ENCODE data around the gene CEACAM6. TPM values are rescaled to one million over a fixed set of nuclear protein-coding genes. Genes with fewer than 3 reads are reported as not detected.
A peak's percentile ranks its signal among the peaks of the same experiment; 100 is the strongest.

CEACAM6 gene
- total and polyA plus RNA-seq, 2 of the 13 experiments (the other 11 are each of a cell fraction or from before 2014, with no cell fraction given), result not detected

GRCh38 chr19:41746593-41747227, 8.6 kb upstream of the CEACAM6 start:
- in situ Hi-C loops (cut with HindIII; ENCODE audit: extremely low pct_ligation_motif_present, low pct_unique_long_range_greater_than_20kb) (no loop called here), intact Hi-C loops (cut with micrococcal nuclease; ENCODE audit: unreplicated experiment) (loop anchor here (2.0 kb wide), 1 partner anchor 40 kb away; no protein-coding TSS in a partner anchor)
- Histone ChIP-seq H2AFZ (ENCODE audit: low read length) (no peak overlapping the region), H3K4me3 (replicated peaks in 1 of 3; ENCODE audit: insufficient read depth in 1 of 3, low read depth in 2 of 3, low read length in 3 of 3) (no peak overlapping the region), H3K9me3 (ENCODE audit: low read length) (no peaks in the 10 kb centered on the region), H3K4me2 (ENCODE audit: low read depth, low read length) (no peak overlapping the region), H3K4me1 (ENCODE audit: insufficient read depth, low read length) (no peaks in the 10 kb centered on the region), H3K36me3 (replicated peaks in 1 of 2; ENCODE audit: control insufficient read depth in 1 of 2, insufficient read depth in 2 of 2, low read length in 2 of 2) (no peaks in the 10 kb centered on the region), H3K9ac (ENCODE audit: insufficient read depth, low read depth, low read length) (no peak overlapping the region), H3K27me3 (ENCODE audit: control insufficient read depth in 1 of 2, insufficient read depth in 2 of 2, low read length in 2 of 2) (peaks cover 0 to 18% of the 10 kb centered on the region in 2 experiments; a peak in 1 of 5 replicates), H4K20me1 (ENCODE audit: insufficient read depth, low read length) (no peaks in the 10 kb centered on the region), H3K79me2 (ENCODE audit: insufficient read depth, low read length) (no peaks in the 10 kb centered on the region), H3K27ac (ENCODE audit: extremely low read length, insufficient read depth, low read length) (no peak overlapping the region)
- DNase-seq (ENCODE audit: low spot score), result peak; percentile 29
- TF ChIP-seq STAG1 (CRISPR knock-in tag; IDR thresholded peaks at IDR 0.05) (peak; percentile 50), SCMH1 (CRISPR knock-in tag; IDR thresholded peaks at IDR 0.05; ENCODE audit: borderline replicate concordance) (no peak), SIX1 (CRISPR knock-in tag; IDR thresholded peaks at IDR 0.05; ENCODE audit: borderline replicate concordance) (no peak), ZNF652 (CRISPR knock-in tag; IDR thresholded peaks at IDR 0.05; ENCODE audit: borderline replicate concordance, low read depth) (peak; percentile 53; the same call in 1 of the 2 replicates), KLF16 (CRISPR knock-in tag; IDR thresholded peaks at IDR 0.05) (no peak), CTCF (CRISPR knock-in tag; IDR thresholded peaks at IDR 0.05) (peak; percentile 69)
- peak; percentile 87 for FAIRE-seq
- ATAC-seq, result peak; percentile 86
- WGBS (ENCODE audit: low lambda C conversion rate), result 15% methylated on average over 9 of the region's 11 CpGs
- BruUV-seq (replicated peaks), result no TSS peak
- CTCF ChIA-PET (ENCODE audit: low intra/inter-chr PET ratio, low total read pairs), result interaction anchor here (1.8 kb wide), 1 partner anchor 40 kb away, joined by 12 read pairs; no protein-coding TSS in a partner anchor
- POLR2A ChIA-PET, result no interaction called here
